GM23248 (cell line): ENCODE results near the gene ARHGEF12.

Experiments
- EZH2 ChIP-seq: fragments of 200-600 bp; sonication (generic); IDR thresholded peaks from 2 replicates; pipeline ENCODE4 v1.6.1; 2018; ENCODE audit warnings: antibody characterized with exemption, mild to moderate bottlenecking; ENCODE audit not compliant: insufficient read depth, poor library complexity, severe bottlenecking
- EZH2phosphoT487 ChIP-seq: fragments of 200-600 bp; sonication (generic); IDR thresholded peaks from 2 replicates; pipeline ENCODE4 v1.6.1; 2018; ENCODE audit warnings: antibody characterized with exemption, moderate library complexity, mild to moderate bottlenecking, low read depth; ENCODE audit not compliant: insufficient read depth

- no peak for TF ChIP-seq EZH2
- TF ChIP-seq EZH2phosphoT487, result no peak
Observed at GRCh38 chr11:120385110-120385509, 48.9 kb downstream of the ARHGEF12 start.
